ENCODE measurements around the gene AIG1.

DNA sequence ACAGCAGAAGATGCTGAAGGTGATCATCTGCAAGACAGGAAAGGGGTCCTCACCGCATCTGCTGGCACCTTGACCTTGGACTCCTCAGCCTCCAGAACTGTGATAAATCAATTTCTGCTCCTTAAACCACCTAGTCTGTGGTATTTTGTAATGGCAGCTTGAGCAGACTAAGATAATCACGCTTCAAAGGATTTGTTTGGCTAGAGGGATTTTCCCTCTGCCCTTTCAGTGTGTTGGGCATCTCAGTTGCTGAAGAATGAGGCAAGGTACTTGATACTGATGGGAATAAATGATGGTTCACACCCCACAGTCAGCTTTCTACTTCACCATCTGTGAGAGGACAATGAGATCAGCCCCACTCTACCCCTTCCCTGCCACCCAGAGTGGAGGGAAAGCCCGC is 329.6 kb downstream of the AIG1 start:
- TF ChIP-seq POLR2AphosphoS5 (IDR thresholded peaks at IDR 0.05) = no peak
- TF ChIP-seq, protein P1, sequence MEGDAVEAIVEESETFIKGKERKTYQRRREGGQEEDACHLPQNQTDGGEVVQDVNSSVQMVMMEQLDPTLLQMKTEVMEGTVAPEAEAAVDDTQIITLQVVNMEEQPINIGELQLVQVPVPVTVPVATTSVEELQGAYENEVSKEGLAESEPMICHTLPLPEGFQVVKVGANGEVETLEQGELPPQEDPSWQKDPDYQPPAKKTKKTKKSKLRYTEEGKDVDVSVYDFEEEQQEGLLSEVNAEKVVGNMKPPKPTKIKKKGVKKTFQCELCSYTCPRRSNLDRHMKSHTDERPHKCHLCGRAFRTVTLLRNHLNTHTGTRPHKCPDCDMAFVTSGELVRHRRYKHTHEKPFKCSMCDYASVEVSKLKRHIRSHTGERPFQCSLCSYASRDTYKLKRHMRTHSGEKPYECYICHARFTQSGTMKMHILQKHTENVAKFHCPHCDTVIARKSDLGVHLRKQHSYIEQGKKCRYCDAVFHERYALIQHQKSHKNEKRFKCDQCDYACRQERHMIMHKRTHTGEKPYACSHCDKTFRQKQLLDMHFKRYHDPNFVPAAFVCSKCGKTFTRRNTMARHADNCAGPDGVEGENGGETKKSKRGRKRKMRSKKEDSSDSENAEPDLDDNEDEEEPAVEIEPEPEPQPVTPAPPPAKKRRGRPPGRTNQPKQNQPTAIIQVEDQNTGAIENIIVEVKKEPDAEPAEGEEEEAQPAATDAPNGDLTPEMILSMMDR (IDR thresholded peaks at IDR 0.05) = no peak
- no peak for TF ChIP-seq POLR2A (IDR thresholded peaks at IDR 0.05)
